Tongue (tissue), 3 donors: Measurements from ENCODE around the gene FHL1. TPM values are rescaled to one million over a fixed set of nuclear protein-coding genes. Genes with fewer than 3 reads are reported as not detected.

ENCODE experiments used
- DNase-seq: peaks from one replicate; pipeline ENCODE4 v3.0.0-alpha.2; 2015
- small RNA-seq: library from RNA; depleted of rRNA; stranded (forward); fragments of <200 nt; gene quantifications from one replicate; pipeline ENCODE3, GENCODE V24; 2014; ENCODE audit warnings: low replicate concordance
- total RNA-seq: library from RNA; depleted of rRNA; stranded (reverse); fragments of >200 nt; gene quantifications from one replicate; pipeline ENCODE4 v1.2.3, GENCODE V29; 2014

The FHL1 gene
- total RNA-seq, 1 donor from 2014 or later = 2,906 TPM

DNA sequence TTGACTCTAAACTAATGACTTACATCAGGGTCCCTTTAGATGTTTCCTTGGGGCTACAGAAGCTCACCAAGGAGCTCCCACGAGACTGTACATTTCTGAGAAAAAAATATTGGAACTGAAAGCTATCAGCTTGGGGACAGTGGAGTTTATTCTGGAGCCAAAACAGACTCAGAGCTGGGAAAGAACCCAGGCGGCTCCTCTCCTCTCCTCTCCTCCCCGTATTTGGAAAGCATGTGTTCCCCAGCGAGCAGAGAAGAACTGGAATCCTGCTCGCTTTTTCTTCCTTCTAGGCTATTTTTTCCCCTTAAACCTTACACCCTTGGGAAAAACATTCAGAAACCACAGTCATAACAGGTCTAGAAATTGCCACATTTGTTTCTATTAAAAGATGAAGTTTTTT, 108.2 kb downstream of the FHL1 start:
- peak; percentile 12 for DNase-seq

DNA sequence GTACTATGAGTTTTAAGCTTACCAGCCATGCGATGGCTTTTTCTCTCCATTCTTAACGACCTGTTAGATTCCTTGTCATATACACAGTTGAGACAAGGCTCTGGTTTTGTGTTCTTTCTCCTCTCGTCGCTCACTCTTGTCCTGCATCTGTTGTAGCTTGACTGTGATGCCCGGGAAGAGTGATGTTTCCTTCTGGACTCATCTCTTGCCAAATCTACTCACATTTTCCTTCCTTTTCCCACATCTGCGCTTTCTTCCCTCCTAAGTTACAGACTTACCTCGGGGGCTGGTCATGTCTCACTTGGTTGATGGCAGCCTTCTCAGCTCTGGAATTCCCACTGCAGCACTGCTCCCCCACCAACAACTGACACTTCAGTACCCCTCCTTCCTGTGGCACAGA, 108.7 kb downstream of the FHL1 start:
- peak; percentile 15 for DNase-seq

DNA sequence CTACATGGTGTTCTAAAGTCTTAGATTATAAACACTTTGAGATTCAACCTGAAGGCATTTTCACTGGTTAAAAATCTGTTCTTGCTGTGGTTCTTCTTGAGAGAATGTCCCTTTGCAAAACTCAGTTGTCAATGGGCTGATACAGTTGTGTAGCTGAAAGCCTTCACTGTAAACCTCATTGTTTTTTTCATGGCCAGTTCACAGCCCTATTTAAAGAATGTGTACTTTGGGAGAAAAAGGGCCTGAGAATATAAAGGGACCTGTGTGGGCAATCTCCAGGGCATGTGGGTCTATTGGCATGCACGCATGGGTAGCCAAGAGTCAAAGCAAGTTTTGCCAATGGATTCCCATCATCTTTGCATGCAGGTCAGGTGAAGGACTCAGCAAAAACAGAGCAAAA, 111.6 kb downstream of the FHL1 start:
- no peak for DNase-seq

DNA sequence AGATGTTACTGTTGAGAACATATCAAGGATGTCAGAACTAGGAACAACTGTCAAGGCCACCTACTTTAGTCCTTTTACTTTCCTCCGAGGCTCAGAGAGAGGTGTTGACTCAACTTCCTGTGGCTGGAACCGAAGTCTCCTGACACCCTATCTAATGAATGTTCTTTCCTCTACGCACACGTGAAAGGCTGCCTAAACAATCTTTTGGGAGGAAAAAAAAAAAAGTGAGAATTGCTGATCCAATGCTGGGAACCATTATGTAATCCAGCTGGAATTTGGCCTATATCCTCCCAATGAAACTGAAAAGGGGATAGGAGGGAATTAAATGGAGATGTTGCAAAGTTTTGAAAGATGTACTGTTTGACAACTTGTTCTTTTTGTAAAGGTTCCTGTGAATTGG, 112.2 kb downstream of the FHL1 start:
- peak; percentile 42 for DNase-seq

DNA sequence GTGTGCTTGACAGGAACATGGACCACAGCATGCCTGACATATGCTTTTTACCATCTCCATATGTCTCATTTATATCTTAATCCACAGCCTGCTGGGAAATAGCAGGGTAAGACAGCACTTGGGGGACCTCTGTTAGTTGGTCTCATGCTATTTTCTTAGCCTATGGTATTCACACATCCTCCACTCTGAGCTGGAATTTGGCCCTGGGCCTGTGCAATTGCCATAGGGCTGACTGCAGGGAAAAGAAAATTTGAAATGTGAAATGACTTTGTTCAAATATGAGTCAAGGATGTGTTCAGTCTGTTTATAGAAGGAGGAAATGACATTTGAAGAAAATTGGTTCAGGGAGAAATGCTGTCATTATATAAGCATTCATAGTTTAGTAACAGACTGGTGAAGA, 113.4 kb downstream of the FHL1 start:
- peak; percentile 25 for DNase-seq

Small RNA genes lying within 50 kb of the gene (small RNA-seq; reads per million reads assigned to genes)
- not detected for gene RF01210

Other genes starting within 250 kb of the FHL1 start
- 22.6 TPM for gene MMGT1, start 173.5 kb upstream of the FHL1 start, total RNA-seq
- gene SLC9A6, start 162.1 kb upstream of the FHL1 start, total RNA-seq = 17.2 TPM
- gene MAP7D3, start 103.9 kb downstream of the FHL1 start, total RNA-seq = 10.7 TPM
- gene ADGRG4, start 153.4 kb downstream of the FHL1 start, total RNA-seq = 0.10 TPM